GM13977 (cell line): ENCODE measurements around the gene FBXL17.

ENCODE experiments used
- DNase-seq: peaks from one replicate; pipeline ENCODE4 v3.0.0; 2012; ENCODE audit warnings: low spot score
- in situ Hi-C: fragments of 300-500 bp; cut with MboI; formaldehyde crosslinking; loops from one replicate; pipeline ENCODE4 v1.12.0; 2022; ENCODE audit warnings: low sequenced_read_pairs, low pct_unique_long_range_greater_than_20kb, mixed read lengths, inconsistent platforms; ENCODE audit not compliant: unreplicated experiment
- TF ChIP-seq, protein P1 (sequence below): IDR thresholded peaks from 2 replicates; pipeline ENCODE4 v1.5.1; 2012; ENCODE audit warnings: mild to moderate bottlenecking, control low read depth; ENCODE audit not compliant: insufficient read depth; ENCODE audit errors: extremely low read depth, missing control alignments

Gene FBXL17

DNA sequence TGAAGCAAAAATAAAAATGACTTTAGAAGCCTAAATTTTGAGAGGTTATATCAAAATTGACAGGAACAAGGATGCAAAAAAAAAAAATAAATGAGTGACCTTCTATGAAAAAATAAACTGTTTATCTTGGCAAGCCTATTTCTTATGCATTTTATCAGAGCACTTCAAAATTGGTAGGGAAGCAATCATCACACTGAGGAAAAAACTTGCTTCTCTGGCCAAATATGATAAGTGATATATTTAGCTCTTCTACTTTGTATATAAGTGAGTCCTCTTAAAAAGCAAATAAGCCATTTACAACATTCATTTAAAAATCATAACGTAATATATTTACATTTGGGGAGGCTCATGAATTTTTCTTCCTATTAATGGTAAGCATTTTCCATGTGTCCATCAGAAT is 287.1 kb downstream of the FBXL17 start:
- no peak for DNase-seq
- TF ChIP-seq, protein P1, sequence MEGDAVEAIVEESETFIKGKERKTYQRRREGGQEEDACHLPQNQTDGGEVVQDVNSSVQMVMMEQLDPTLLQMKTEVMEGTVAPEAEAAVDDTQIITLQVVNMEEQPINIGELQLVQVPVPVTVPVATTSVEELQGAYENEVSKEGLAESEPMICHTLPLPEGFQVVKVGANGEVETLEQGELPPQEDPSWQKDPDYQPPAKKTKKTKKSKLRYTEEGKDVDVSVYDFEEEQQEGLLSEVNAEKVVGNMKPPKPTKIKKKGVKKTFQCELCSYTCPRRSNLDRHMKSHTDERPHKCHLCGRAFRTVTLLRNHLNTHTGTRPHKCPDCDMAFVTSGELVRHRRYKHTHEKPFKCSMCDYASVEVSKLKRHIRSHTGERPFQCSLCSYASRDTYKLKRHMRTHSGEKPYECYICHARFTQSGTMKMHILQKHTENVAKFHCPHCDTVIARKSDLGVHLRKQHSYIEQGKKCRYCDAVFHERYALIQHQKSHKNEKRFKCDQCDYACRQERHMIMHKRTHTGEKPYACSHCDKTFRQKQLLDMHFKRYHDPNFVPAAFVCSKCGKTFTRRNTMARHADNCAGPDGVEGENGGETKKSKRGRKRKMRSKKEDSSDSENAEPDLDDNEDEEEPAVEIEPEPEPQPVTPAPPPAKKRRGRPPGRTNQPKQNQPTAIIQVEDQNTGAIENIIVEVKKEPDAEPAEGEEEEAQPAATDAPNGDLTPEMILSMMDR: no peak
- in situ Hi-C loops: no loop called here

DNA sequence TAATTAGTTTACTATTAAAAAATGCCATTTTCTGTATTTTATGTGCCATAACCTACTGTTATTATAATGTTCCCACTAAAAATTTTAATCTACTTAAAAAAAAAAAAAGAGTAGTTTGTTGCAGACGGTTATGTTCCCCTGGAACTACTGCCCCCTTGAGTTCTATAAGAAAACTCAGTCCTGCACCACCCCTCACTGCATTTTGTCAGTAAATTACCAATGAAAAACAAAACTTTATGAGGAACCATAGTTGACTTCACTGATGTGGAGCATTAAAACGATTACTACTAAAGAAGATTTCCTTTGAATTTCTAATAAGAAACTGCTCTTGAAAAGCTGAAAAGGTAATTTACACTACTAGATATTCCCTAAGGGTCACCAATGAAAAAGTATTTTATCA is 288.7 kb downstream of the FBXL17 start:
- DNase-seq: peak; percentile 11
- TF ChIP-seq, protein P1: no peak
- in situ Hi-C loops: no loop called here

DNA sequence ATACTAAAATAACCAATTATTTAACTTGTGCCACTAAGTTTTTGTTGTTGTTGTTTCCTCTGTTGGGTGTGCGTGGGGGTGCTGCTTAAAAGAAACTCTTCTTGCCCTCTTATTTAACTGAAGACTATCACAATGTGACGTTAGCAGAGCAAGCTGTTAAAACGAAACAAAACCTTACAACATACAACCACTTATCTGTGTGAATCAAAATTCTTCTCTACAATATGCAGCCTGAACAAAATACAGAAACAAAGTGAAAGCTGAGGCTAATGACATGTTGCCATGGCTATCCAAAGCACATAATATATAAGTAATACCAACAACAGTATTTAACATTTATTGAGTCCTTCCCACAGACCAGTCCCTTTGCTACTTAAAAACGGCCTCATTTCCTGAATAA is 291.0 kb downstream of the FBXL17 start:
- in situ Hi-C loops: no loop called here
- no peak for DNase-seq
- TF ChIP-seq, protein P1: no peak

DNA sequence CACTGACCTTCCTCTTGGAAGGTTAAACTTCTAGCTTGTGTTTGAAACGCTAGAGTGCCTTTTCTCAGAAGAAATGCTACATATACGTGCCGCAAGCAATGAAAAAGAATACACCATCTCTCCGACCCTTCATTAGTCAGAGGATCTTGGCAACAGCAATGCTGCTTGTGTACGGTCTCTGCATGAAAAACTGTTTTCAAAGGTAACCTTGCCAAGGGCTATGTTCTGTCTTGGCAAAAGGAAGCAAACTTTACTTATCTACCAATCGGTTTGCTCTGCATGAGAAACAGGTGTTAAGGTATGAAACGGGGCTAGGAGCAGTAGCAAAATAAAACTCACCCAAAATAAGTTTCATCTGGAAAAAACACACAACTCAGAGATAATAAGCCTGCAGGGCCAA is 297.8 kb downstream of the FBXL17 start:
- in situ Hi-C loops: no loop called here
- DNase-seq: no peak
- TF ChIP-seq, protein P1: no peak

DNA sequence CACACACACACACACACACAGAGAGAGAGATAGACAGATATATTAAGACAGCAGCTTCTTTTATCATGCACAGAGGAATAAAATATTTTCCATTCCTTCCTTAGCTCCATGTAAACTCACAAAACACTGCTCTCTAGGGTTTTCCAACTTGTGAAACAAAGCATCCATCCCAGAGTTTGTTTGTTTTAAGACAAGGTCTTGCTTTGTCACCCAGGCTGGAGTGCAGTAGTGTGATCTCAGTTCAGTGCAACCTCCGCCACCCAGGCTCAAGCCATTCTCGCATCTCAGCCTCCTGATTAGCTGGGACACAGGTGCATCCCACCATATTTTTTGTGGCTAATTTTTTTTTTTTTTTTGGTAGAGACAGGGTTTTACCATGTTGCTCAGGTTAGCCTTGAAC is 298.7 kb downstream of the FBXL17 start:
- DNase-seq: no peak
- in situ Hi-C loops: no loop called here
- TF ChIP-seq, protein P1: no peak

DNA sequence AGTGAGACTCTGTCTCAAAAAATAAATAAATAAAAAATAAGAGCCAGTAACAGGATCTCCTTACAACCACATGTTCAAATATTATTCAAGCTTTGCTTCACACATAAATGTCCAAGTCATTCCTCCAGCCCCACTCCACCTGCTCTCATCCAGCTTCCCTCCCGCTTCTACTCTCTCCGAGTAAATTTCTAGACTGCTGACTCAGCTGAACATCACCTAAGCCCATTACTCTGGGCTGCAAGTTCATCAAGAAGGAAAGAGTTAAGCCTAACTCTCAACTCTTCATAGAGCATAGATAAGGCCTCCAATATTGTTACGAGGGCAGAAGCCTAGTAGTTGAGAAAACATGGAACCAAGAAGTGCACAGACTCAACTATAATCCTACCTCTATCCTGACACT is 300.2 kb downstream of the FBXL17 start:
- in situ Hi-C loops: no loop called here
- TF ChIP-seq, protein P1: no peak
- no peak for DNase-seq

DNA sequence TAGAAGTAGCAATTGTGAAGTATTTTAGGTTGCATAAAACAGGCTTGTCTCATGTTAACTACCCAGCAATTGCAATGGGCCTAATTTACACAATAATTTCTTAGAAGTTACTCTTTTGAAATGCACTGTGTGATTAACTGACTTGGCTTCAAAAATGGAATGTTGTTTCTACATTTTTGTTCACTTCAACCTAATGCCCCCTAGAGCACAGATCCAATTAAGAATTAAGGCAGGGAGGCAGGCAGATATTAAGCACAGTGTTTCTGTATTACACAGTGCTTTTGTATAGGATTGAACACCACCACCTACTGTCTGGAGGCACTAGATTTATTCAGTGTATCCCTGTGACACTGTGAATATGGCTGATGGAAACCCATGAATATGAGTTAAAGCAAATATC is 302.1 kb downstream of the FBXL17 start:
- in situ Hi-C loops: no loop called here
- no peak for DNase-seq
- TF ChIP-seq, protein P1: no peak
